ENCODE measurements around the gene CNDP1. TPM values are rescaled to one million over a fixed set of nuclear protein-coding genes. Genes with fewer than 3 reads are reported as not detected.

Gene CNDP1
- total RNA-seq, 1 donor from 2014 or later, result not detected

GRCh38 chr18:74501386-74501785, 32.9 kb upstream of the CNDP1 start:
- Histone ChIP-seq H3K9ac (ENCODE audit: low read length) (no peak overlapping the region), H3K27ac (ENCODE audit: low read depth, low read length) (no peak overlapping the region), H3K36me3 (ENCODE audit: insufficient read depth, low read length) (peaks cover 22% of the 10 kb centered on the region), H3K79me2 (ENCODE audit: insufficient read depth, low read length) (peaks cover 36% of the 10 kb centered on the region), H4K20me1 (ENCODE audit: insufficient read depth, low read length) (no peaks in the 10 kb centered on the region), H3K4me1 (ENCODE audit: insufficient read depth, low read length) (peaks cover 16% of the 10 kb centered on the region), H3K27me3 (ENCODE audit: insufficient read depth, low read length) (no peaks in the 10 kb centered on the region), H3K4me2 (ENCODE audit: low read length) (no peak overlapping the region), H3K4me3 (ENCODE audit: insufficient read depth, low read depth, low read length) (no peak overlapping the region), H3K9me3 (ENCODE audit: insufficient read depth, low read depth, low read length) (no peaks in the 10 kb centered on the region), H2AFZ (ENCODE audit: low read depth, low read length) (no peak overlapping the region)
- H3K36me3 Mint-ChIP-seq (ENCODE audit: low read depth, unreplicated experiment), result peaks cover 12% of the 10 kb centered on the region
- H3K9me3 Mint-ChIP-seq (ENCODE audit: unreplicated experiment), result no peaks in the 10 kb centered on the region
- TF ChIP-seq EZH2 (IDR thresholded peaks at IDR 0.05; ENCODE audit: insufficient read depth, low read length) (no peak), CTCF (IDR thresholded peaks at IDR 0.05; ENCODE audit: insufficient read depth, low read depth, low read length) (no peak)
- no peak overlapping the region for H3K4me3 Mint-ChIP-seq (ENCODE audit: unreplicated experiment)
- peaks cover 24% of the 10 kb centered on the region for H3K4me1 Mint-ChIP-seq (ENCODE audit: low read depth, unreplicated experiment)
- peak overlapping the region; percentile 79 for H3K27ac Mint-ChIP-seq (ENCODE audit: unreplicated experiment)
- no peak for FAIRE-seq
- H3K27me3 Mint-ChIP-seq (ENCODE audit: low read depth, unreplicated experiment), result no peaks in the 10 kb centered on the region
- no peak for DNase-seq (ENCODE audit: low read depth)

DNA sequence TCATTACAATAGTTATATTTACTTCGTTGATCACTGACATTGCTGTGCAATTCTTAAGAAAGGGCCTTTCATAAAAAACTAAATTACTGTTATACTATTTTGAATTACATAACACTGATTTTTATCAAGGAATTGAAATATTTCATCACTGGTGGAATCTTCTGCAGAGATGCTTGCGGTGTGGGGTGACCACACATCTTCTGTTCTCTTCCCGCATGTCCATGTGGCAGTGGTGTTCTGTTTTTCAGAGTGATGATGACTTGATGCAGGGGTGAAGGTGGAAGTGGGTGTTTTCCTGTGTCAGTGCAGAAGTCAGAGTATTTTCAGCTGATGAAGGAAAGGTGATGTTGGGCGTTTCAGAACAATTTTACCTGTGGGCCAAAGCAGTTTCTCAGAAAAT, 31.2 kb upstream of the CNDP1 start:
- Histone ChIP-seq H3K79me2 (ENCODE audit: insufficient read depth, low read length) (peaks cover 19% of the 10 kb centered on the region), H4K20me1 (ENCODE audit: insufficient read depth, low read length) (no peaks in the 10 kb centered on the region), H3K27me3 (ENCODE audit: insufficient read depth, low read length) (no peaks in the 10 kb centered on the region), H3K9me3 (ENCODE audit: insufficient read depth, low read depth, low read length) (no peaks in the 10 kb centered on the region), H3K27ac (ENCODE audit: low read depth, low read length) (no peak overlapping the region), H3K36me3 (ENCODE audit: insufficient read depth, low read length) (peaks cover 22% of the 10 kb centered on the region), H3K4me3 (ENCODE audit: insufficient read depth, low read depth, low read length) (no peak overlapping the region), H3K9ac (ENCODE audit: low read length) (no peak overlapping the region), H3K4me1 (ENCODE audit: insufficient read depth, low read length) (peaks cover 11% of the 10 kb centered on the region), H2AFZ (ENCODE audit: low read depth, low read length) (no peak overlapping the region), H3K4me2 (ENCODE audit: low read length) (no peak overlapping the region)
- no peaks in the 10 kb centered on the region for H3K27me3 Mint-ChIP-seq (ENCODE audit: low read depth, unreplicated experiment)
- DNase-seq (ENCODE audit: low read depth), result no peak
- TF ChIP-seq CTCF (IDR thresholded peaks at IDR 0.05; ENCODE audit: insufficient read depth, low read depth, low read length) (no peak), EZH2 (IDR thresholded peaks at IDR 0.05; ENCODE audit: insufficient read depth, low read length) (no peak)
- FAIRE-seq, result no peak
- H3K4me1 Mint-ChIP-seq (ENCODE audit: low read depth, unreplicated experiment), result peaks cover 18% of the 10 kb centered on the region
- no peak overlapping the region for H3K27ac Mint-ChIP-seq (ENCODE audit: unreplicated experiment)
- H3K9me3 Mint-ChIP-seq (ENCODE audit: unreplicated experiment), result no peaks in the 10 kb centered on the region
- H3K36me3 Mint-ChIP-seq (ENCODE audit: low read depth, unreplicated experiment), result peaks cover 25% of the 10 kb centered on the region
- no peak overlapping the region for H3K4me3 Mint-ChIP-seq (ENCODE audit: unreplicated experiment)

DNA sequence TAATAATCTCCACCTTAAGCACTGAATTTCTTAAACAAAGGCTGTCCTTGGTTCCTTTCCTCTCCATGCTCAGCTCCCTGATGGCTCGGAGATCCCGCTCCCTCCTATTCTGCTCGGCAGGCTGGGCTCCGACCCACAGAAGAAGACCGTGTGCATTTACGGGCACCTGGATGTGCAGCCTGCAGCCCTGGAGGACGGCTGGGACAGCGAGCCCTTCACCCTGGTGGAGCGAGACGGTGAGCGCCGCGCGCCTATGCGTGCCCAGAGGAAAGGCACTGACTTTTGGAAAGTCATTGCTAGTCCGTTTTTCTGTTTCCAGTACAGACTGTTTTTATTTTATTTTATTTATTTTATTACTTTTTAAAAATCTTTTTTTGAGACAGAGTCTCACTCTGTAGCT, 28.5 kb upstream of the CNDP1 start:
- Histone ChIP-seq H3K4me2 (ENCODE audit: low read length) (no peak overlapping the region), H3K79me2 (ENCODE audit: insufficient read depth, low read length) (no peaks in the 10 kb centered on the region), H3K27ac (ENCODE audit: low read depth, low read length) (no peak overlapping the region), H3K9ac (ENCODE audit: low read length) (no peak overlapping the region), H3K4me3 (ENCODE audit: insufficient read depth, low read depth, low read length) (no peak overlapping the region), H2AFZ (ENCODE audit: low read depth, low read length) (no peak overlapping the region), H3K36me3 (ENCODE audit: insufficient read depth, low read length) (peaks cover 33% of the 10 kb centered on the region), H3K27me3 (ENCODE audit: insufficient read depth, low read length) (no peaks in the 10 kb centered on the region), H3K9me3 (ENCODE audit: insufficient read depth, low read depth, low read length) (no peaks in the 10 kb centered on the region), H3K4me1 (ENCODE audit: insufficient read depth, low read length) (no peaks in the 10 kb centered on the region), H4K20me1 (ENCODE audit: insufficient read depth, low read length) (peaks cover 5% of the 10 kb centered on the region)
- Mint-ChIP-seq H3K4me1 (ENCODE audit: low read depth, unreplicated experiment) (peaks cover 4% of the 10 kb centered on the region), H3K36me3 (ENCODE audit: low read depth, unreplicated experiment) (peaks cover 30% of the 10 kb centered on the region), H3K9me3 (ENCODE audit: unreplicated experiment) (no peaks in the 10 kb centered on the region), H3K27me3 (ENCODE audit: low read depth, unreplicated experiment) (no peaks in the 10 kb centered on the region), H3K4me3 (ENCODE audit: unreplicated experiment) (no peak overlapping the region), H3K27ac (ENCODE audit: unreplicated experiment) (no peak overlapping the region)
- TF ChIP-seq CTCF (IDR thresholded peaks at IDR 0.05; ENCODE audit: insufficient read depth, low read depth, low read length), result no peak
- TF ChIP-seq EZH2 (IDR thresholded peaks at IDR 0.05; ENCODE audit: insufficient read depth, low read length), result no peak
- DNase-seq (ENCODE audit: low read depth) (no peak), FAIRE-seq (no peak)
